ENCODE data around the gene SMYD1.

DNA sequence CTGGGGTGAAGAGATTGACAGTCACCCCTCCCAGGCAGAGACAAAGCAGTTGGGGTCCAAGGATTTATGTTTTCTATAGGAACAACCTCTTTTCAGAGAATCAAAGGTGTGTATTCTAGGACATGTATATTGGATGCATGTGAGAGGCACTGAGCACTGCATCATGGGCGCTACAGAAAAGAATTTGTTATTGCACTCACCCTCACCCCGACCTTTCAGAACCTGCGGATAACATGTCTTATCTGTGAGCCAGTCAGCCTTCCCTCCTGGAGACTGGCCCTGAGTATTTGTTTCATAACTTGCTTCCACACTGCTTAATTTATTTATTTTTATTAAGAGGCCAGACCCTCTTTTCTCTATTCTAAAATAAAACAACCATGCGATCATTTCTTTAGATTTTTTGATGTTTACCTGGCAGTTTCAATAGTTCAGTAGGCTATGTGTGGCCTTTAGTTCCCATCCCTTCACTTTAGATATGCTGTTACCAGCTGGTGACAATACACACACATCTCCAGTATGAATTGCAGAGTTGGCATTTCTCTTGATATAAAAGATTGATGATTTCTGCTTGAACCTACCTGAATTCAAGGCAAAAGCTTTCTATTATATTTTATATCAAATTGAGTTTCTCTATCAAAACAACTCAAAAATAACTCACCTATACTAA is 30.4 kb downstream of the SMYD1 start:
- TF ChIP-seq EZH2 (IDR thresholded peaks at IDR 0.05; ENCODE audit: low read depth), result no peak
- TF ChIP-seq, protein P1, sequence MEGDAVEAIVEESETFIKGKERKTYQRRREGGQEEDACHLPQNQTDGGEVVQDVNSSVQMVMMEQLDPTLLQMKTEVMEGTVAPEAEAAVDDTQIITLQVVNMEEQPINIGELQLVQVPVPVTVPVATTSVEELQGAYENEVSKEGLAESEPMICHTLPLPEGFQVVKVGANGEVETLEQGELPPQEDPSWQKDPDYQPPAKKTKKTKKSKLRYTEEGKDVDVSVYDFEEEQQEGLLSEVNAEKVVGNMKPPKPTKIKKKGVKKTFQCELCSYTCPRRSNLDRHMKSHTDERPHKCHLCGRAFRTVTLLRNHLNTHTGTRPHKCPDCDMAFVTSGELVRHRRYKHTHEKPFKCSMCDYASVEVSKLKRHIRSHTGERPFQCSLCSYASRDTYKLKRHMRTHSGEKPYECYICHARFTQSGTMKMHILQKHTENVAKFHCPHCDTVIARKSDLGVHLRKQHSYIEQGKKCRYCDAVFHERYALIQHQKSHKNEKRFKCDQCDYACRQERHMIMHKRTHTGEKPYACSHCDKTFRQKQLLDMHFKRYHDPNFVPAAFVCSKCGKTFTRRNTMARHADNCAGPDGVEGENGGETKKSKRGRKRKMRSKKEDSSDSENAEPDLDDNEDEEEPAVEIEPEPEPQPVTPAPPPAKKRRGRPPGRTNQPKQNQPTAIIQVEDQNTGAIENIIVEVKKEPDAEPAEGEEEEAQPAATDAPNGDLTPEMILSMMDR (conservative IDR thresholded peaks at IDR 0.05), result no peak
